Psoas muscle (tissue), 8 donors: ENCODE data around the gene ZGPAT. TPM values are rescaled to one million over a fixed set of nuclear protein-coding genes. Genes with fewer than 3 reads are reported as not detected.

Experiments
- ATAC-seq, 4 donors: fragments of 200-7000 bp; cut with Tn5 transposase; one replicate each; pipeline ENCODE4 v1.9.1; 2020; ENCODE audit warnings: moderate library complexity in 3 of 4, mild to moderate bottlenecking in 2 of 4
- DNase-seq, 2 donors: peaks; one replicate each; pipeline ENCODE4 v3.0.0-alpha.2; 2020
- H3K27ac ChIP-seq: fragments of 200-600 bp; one replicate; pipeline ENCODE4 v1.8.0; 2022
- H3K27me3 ChIP-seq, 3 donors: fragments of 200-600 bp in 1 of 3; one replicate each; pipeline versions ENCODE4 v1.6.1 to v1.8.0; 2013 to 2022; ENCODE audit warnings: low read length in 2 of 3, mild to moderate bottlenecking in 2 of 3, moderate library complexity in 1 of 3; ENCODE audit not compliant: insufficient read depth in 3 of 3
- H3K36me3 ChIP-seq, 2 donors: fragments of 200-600 bp in 1 of 2; one replicate each; pipeline versions ENCODE4 v1.6.1 to v1.8.0; 2013 to 2022; ENCODE audit warnings: low read depth in 1 of 2, mild to moderate bottlenecking in 1 of 2, moderate library complexity in 1 of 2; ENCODE audit not compliant: insufficient read depth in 1 of 2
- H3K4me1 ChIP-seq: fragments of 200-600 bp; one replicate; pipeline ENCODE4 v1.8.0; 2022
- H3K4me3 ChIP-seq: fragments of 200-600 bp; one replicate; pipeline ENCODE4 v1.8.0; 2022; ENCODE audit warnings: mild to moderate bottlenecking
- H3K9me3 ChIP-seq: fragments of 200-600 bp; one replicate; pipeline ENCODE4 v1.8.0; 2022
- CTCF ChIP-seq: fragments of 200-600 bp; IDR thresholded peaks from one replicate; pipeline ENCODE4 v1.8.0; 2022; ENCODE audit warnings: antibody characterized with exemption
- WGBS, 3 donors: extraction: QIAGEN DNeasy Blood & Tissue Kit; methylation state at CpG; one replicate each; pipeline versions ENCODE4 v1.1.6 to v1.1.7; 2013; 5-methylcytosine and 5-hydroxymethylcytosine counted together
- intact Hi-C, 2 donors: fragments of 100-400 bp; cut with DNase I; formaldehyde crosslinking; loops; one replicate each; pipeline versions ENCODE4 v1.11.0 to v1.14.2; 2022
- polyA plus RNA-seq, 3 donors: library from polyadenylated mRNA; stranded (reverse); fragments of 200-250 nt; gene quantifications; one replicate each; pipeline ENCODE4 v1.2.3, GENCODE V29; 2013
- total RNA-seq, 4 donors: library from RNA; stranded (reverse); fragmentation: NEBNext Ultra II Directional in 2 of 4; extraction: Animal tissue kit (Norgen Biotek cat#: 25700) in 2 of 4; gene quantifications; one replicate each; pipeline versions ENCODE4 v1.2.1 to v1.2.4, GENCODE V29; 2021 to 2023
- donor health status: healthy with polysubstance abuse.
- donor health status: DM: no; HTN: no; CAD: no; lungs with moderate emphysema.
- donor health status: Bipolar disorder and iron deficiency.
- donor health status: healthy.
- donor health status: DM: yes; HTN: yes; CAD: no.
- donor health status: DM: no; HTN: no; CAD: no.
- donor health status: DM: no; HTN: no; CAD: no.
- donor health status: DM: yes; HTN: yes; CAD: no.

The ZGPAT gene
- total and polyA plus RNA-seq, 7 donors: 10.7 to 54.8 (median 18.2) TPM

- ATAC-seq (no peak), DNase-seq (no peak)
- H3K9me3 ChIP-seq: no peaks in the 10 kb centered on the region
- no peak overlapping the region for H3K4me3 ChIP-seq
- H3K27ac ChIP-seq: no peak overlapping the region
- peaks cover 0 to 29% of the 10 kb centered on the region in 2 donors for H3K36me3 ChIP-seq
- WGBS, 3 donors: 80 to 83% (median 81%) methylated on average over 48 of the region's 48 CpGs
- H3K27me3 ChIP-seq: no peaks in the 10 kb centered on the region
- no peak for TF ChIP-seq CTCF
- peaks cover 7% of the 10 kb centered on the region for H3K4me1 ChIP-seq
- intact Hi-C loops: loop anchor here in 1 of 2 donors (5.0 kb wide), 1 partner anchor 33 kb away; no protein-coding TSS in a partner anchor
These were observed 27.4 kb downstream of the ZGPAT start for GRCh38 chr20:63734946-63735858.

GRCh38 chr20:63735859-63736718, 28.2 kb downstream of the ZGPAT start, which contains the start of gene LIME1:
Gene LIME1, plus strand, starts transcription at chr20:63736664. Its CDS starts 886 bp downstream, at chr20:63737550.
- 70 to 81% (median 72%) methylated on average over 23 to 31 of the region's 31 CpGs for WGBS, 3 donors
- intact Hi-C loops: loop anchor here in 1 of 2 donors (5.0 kb wide), 1 partner anchor 34 kb away; no protein-coding TSS in a partner anchor
- Histone ChIP-seq H3K4me1 (peaks cover 7% of the 10 kb centered on the region), H3K9me3 (no peaks in the 10 kb centered on the region), H3K27ac (no peak within 1 kb of the TSS), H3K27me3 (no peaks in the 10 kb centered on the region), H3K36me3 (peaks cover 0 to 29% of the 10 kb centered on the region in 2 donors), H3K4me3 (peak within 1 kb of the TSS; percentile 25)
- peak in 1 of 2 donors; percentile 58 for DNase-seq
- TF ChIP-seq CTCF: no peak
- ATAC-seq: no peak

- 71 to 76% (median 74%) methylated on average over 27 to 30 of the region's 30 CpGs for WGBS, 3 donors
- H3K27ac ChIP-seq: no peak overlapping the region
- DNase-seq: peak in 1 of 2 donors; percentile 60
- H3K27me3 ChIP-seq: no peaks in the 10 kb centered on the region
- intact Hi-C loops: loop anchor here in 1 of 2 donors (5.0 kb wide), 1 partner anchor 35 kb away; no protein-coding TSS in a partner anchor
- peaks cover 15% of the 10 kb centered on the region for H3K4me1 ChIP-seq
- no peak for ATAC-seq
- peaks cover 0 to 33% of the 10 kb centered on the region in 2 donors for H3K36me3 ChIP-seq
- H3K9me3 ChIP-seq: no peaks in the 10 kb centered on the region
- peak overlapping the region; percentile 25 for H3K4me3 ChIP-seq
- TF ChIP-seq CTCF: no peak
These were observed 29.3 kb downstream of the ZGPAT start for GRCh38 chr20:63736893-63737694.

- peaks cover 15% of the 10 kb centered on the region for H3K4me1 ChIP-seq
- TF ChIP-seq CTCF: no peak
- H3K9me3 ChIP-seq: no peaks in the 10 kb centered on the region
- H3K27me3 ChIP-seq: no peaks in the 10 kb centered on the region
- H3K36me3 ChIP-seq: peaks cover 0 to 38% of the 10 kb centered on the region in 2 donors
- intact Hi-C loops: loop anchor here in 1 of 2 donors (5.0 kb wide), 1 partner anchor 35 kb away; no protein-coding TSS in a partner anchor
- DNase-seq (no peak), ATAC-seq (no peak)
- peak overlapping the region; percentile 25 for H3K4me3 ChIP-seq
- no peak overlapping the region for H3K27ac ChIP-seq
- 45 to 59% (median 52%) methylated on average over 12 to 26 of the region's 26 CpGs for WGBS, 3 donors
These were observed 29.8 kb downstream of the ZGPAT start for GRCh38 chr20:63737695-63737944.
